Panc1 (cell line): ENCODE results near the gene TEX261. TPM values are rescaled to one million over a fixed set of nuclear protein-coding genes. Genes with fewer than 3 reads are reported as not detected.

Source experiments
- ATAC-seq: fragments of 200-7000 bp; cut with Tn5 transposase; 2 replicates; pipeline ENCODE4 v1.9.1; 2020; ENCODE audit warnings: mild to moderate bottlenecking, moderate library complexity
- Bru-seq: library from RNA; stranded (reverse); fragments of 400-500 nt; gene quantifications from one replicate; lab custom pipeline; 2021; lab: Mats Ljungman, UMichigan
- BruChase-seq, 2 experiments: library from RNA; stranded (reverse); fragments of 400-500 nt; gene quantifications; one replicate each; lab custom pipeline; 2021; lab: Mats Ljungman, UMichigan
- BruUV-seq: library from RNA; stranded (reverse); fragments of 400-500 nt; replicated peaks from 2 replicates; lab custom pipeline; 2021; lab: Mats Ljungman, UMichigan
- CTCF ChIA-PET: fragments of 300-600 bp; sonication (Branson Sonifier 250); formaldehyde crosslinking; loops from one replicate; lab custom pipeline; 2022; ENCODE audit warnings: antibody characterized with exemption; lab: Charles Lee
- POLR2A ChIA-PET: fragments of 300-600 bp; sonication (Branson Sonifier 250); formaldehyde crosslinking; loops from one replicate; lab custom pipeline; 2022; ENCODE audit warnings: antibody characterized with exemption; lab: Charles Lee
- DNase-seq: peaks from one replicate; pipeline ENCODE4 v3.0.0-alpha.2; 2010; ENCODE audit warnings: low read depth, low spot score
- H3K27ac ChIP-seq: 2 replicates; pipeline ENCODE4 v1.5.1; 2011; ENCODE audit warnings: mild to moderate bottlenecking, low read length, inconsistent platforms
- H3K27me3 ChIP-seq: fragments of 200-500 bp; sonication (Bioruptor generic); 2 replicates; pipeline ENCODE4 v1.6.0; 2014; ENCODE audit warnings: low read length, inconsistent platforms; ENCODE audit not compliant: control insufficient read depth, insufficient read depth
- H3K36me3 ChIP-seq: fragments of 200-500 bp; sonication (Bioruptor generic); 2 replicates; pipeline ENCODE4 v1.5.1; 2014; ENCODE audit warnings: inconsistent platforms, mild to moderate bottlenecking, low read length, moderate library complexity; ENCODE audit not compliant: control insufficient read depth, insufficient read depth
- H3K4me1 ChIP-seq: 2 replicates; pipeline ENCODE4 v1.5.1; 2011; ENCODE audit warnings: inconsistent platforms, mild to moderate bottlenecking, low read length, moderate library complexity; ENCODE audit not compliant: control insufficient read depth, insufficient read depth
- H3K4me3 ChIP-seq, 2 experiments: 2 replicates each; pipeline ENCODE4 v1.5.1; 2011 to 2012; ENCODE audit warnings: low read depth in 2 of 2, low read length in 2 of 2, mild to moderate bottlenecking in 2 of 2, inconsistent platforms in 1 of 2, moderate library complexity in 1 of 2
- H3K9me3 ChIP-seq: fragments of 200-500 bp; sonication (Bioruptor generic); 2 replicates; pipeline ENCODE4 v1.5.1; 2014; ENCODE audit warnings: low read depth, mild to moderate bottlenecking, inconsistent platforms, low read length, moderate library complexity; ENCODE audit not compliant: control insufficient read depth, insufficient read depth
- POLR2AphosphoS5 ChIP-seq: IDR thresholded peaks from 2 replicates; pipeline ENCODE4 v1.6.1; 2012; ENCODE audit warnings: mild to moderate bottlenecking, low read depth, low read length, moderate library complexity
- SIN3A ChIP-seq: IDR thresholded peaks from 2 replicates; pipeline ENCODE4 v1.6.1; 2012; ENCODE audit warnings: low read depth, mild to moderate bottlenecking, low read length, moderate library complexity, borderline replicate concordance; ENCODE audit not compliant: insufficient read depth
- TCF7L2 ChIP-seq: IDR thresholded peaks from 2 replicates; pipeline ENCODE4 v1.6.1; 2011; ENCODE audit warnings: mild to moderate bottlenecking, low read depth, low read length, inconsistent platforms
- in situ Hi-C: cut with HindIII; loops from 2 replicates; pipeline ENCODE4 v1.10.0; 2016; ENCODE audit warnings: low sequenced_read_pairs, low pct_unique_long_range_greater_than_20kb
- intact Hi-C: fragments of 100-400 bp; cut with micrococcal nuclease; formaldehyde crosslinking; loops from one replicate; pipeline ENCODE4 v1.10.0; 2022; ENCODE audit not compliant: unreplicated experiment
- long read RNA-seq: library from polyadenylated mRNA; unstranded; transcript quantifications from one replicate; pipeline ENCODE4 v2.0.0, GENCODE V29; 2021; ENCODE audit not compliant: unreplicated experiment
- polyA plus RNA-seq: library from polyadenylated mRNA; unstranded; fragments of >200 nt; gene quantifications from one replicate; pipeline ENCODE4 v1.2.1, GENCODE V29; 2012; ENCODE audit warnings: missing spikeins; ENCODE audit not compliant: insufficient read length
- total RNA-seq: library from RNA; stranded (reverse); gene quantifications from one replicate; pipeline ENCODE4 v1.2.1, GENCODE V29; 2021; ENCODE audit not compliant: unreplicated experiment
- TF ChIP-seq, protein P1 (sequence below): fragments of 450-650 bp; IDR thresholded peaks from 2 replicates; pipeline ENCODE4 v1.5.1; 2017; ENCODE audit warnings: mild to moderate bottlenecking
- TF ChIP-seq, protein P2 (sequence below), 2 experiments: IDR thresholded peaks; 2 replicates each; pipeline ENCODE4 v1.6.1; 2011 to 2012; ENCODE audit warnings: low read depth in 2 of 2, control low read depth in 1 of 2, low read length in 1 of 2, mild to moderate bottlenecking in 1 of 2, moderate library complexity in 1 of 2; ENCODE audit not compliant: insufficient read depth in 1 of 2

The TEX261 gene
- total RNA-seq (64.9 TPM), Bru-seq, nascent RNA (percentile 73 among the genes with signal in this experiment), BruChase-seq, experiment 1, labeled RNA remaining after a 2-hour chase (percentile 95 among the genes with signal in this experiment), BruChase-seq, experiment 2, labeled RNA remaining after a 6-hour chase (percentile 98 among the genes with signal in this experiment)
- polyA plus RNA-seq: 49.4 TPM
- long read RNA-seq, transcript TEX261-201 (6 exons, 3,441 nt): major isoform, 32 of 86 reads
- long read RNA-seq, transcript TEX261-202 (5 exons, 758 nt): minor isoform, 14 of 86 reads
- long read RNA-seq, partial matches to known transcripts: 5 of 86 reads
- long read RNA-seq, other reads (novel, unspliced or antisense): 34 of 86 reads

DNA sequence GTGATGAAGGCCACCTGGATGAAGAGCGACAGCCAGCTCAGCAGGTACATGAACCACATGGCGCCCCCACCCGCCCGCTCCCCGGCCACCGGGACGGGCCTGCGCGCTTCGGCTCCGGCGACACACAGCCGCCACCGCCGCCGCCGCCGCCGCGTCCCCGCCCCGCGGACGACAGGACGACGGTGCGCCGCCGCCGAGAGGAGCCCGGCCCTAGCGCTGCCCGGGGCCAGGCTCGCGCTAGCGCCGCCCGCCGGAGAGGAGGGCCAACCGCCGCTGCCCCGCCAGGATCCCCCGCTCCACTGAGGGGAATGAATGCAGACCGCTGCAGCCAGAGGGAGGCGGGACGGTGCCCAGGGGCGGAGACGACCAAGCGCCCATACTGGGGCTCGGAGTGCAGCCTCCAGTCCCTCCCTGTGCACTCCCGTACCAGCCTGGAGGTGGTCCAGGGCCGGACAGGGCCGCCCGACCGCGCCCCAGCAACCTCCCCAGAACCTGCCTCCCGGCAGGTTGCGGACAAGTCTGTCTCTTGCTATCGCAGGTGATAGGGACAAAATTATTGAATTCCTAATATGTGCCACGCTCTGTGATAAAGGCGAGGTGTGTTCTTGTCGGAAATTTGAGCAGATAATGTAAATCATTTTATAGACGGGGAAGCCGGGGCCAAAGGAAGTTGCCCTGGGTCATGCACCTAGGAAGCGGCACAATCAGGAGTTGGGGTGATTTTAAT lies at the start of gene TEX261:
Gene TEX261, minus strand, starts transcription at position 175 of the 727 bp plus-strand sequence. Its CDS starts 116 bp downstream, at position 59.
- no TSS peak for BruUV-seq

DNA sequence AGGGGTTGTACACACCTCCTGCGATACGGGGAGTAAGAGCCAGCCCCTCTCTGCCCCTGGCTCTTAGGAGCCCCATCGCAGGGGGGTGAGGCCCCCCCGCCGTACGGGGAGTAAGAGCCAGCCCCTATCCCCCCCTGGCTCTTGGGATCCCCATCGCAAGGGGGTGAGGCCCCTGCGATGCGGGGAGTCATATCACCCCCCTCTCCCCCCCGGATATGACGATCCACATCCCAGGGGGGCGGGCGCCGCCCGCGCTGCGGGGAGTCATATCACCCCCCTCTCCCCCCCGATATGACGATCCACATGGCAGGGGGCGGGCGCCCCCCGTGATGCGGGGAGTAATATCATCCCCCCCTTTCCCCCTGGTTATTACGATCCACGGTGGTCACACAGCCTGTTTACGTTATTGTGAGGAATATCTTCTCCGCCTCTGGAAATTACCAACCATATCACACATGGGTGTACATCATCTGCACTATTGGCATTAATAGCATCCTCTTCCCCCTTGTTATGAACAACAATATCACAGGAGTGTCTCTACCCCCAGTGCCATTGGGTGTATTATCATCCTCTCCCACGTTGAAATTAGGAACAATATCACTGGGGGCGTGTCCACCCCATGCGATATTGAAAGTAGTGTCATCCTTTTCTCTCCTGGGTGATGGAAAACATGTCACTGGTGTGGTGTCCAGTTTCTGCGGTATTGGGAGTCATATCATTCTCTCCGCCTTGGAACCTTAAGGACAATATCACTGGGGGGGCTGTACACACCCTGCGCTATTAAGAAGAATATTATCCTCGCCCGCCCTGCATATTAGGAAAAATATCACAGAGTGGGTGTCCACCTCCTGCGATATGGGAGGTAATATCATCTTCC lies 49.1 kb upstream of the TEX261 start:
- Histone ChIP-seq H3K9me3 (no peaks in the 10 kb centered on the region), H3K4me3 (no peak overlapping the region; a peak in 1 of 4 replicates), H3K4me1 (no peaks in the 10 kb centered on the region), H3K27me3 (peaks cover 6% of the 10 kb centered on the region), H3K27ac (no peak overlapping the region), H3K36me3 (no peaks in the 10 kb centered on the region)
- CTCF ChIA-PET: no interaction called here
- no peak for ATAC-seq
- intact Hi-C loops (no loop called here), in situ Hi-C loops (no loop called here)
- POLR2A ChIA-PET: no interaction called here
- no peak for DNase-seq
- no TSS peak for BruUV-seq
- TF ChIP-seq, protein P1, sequence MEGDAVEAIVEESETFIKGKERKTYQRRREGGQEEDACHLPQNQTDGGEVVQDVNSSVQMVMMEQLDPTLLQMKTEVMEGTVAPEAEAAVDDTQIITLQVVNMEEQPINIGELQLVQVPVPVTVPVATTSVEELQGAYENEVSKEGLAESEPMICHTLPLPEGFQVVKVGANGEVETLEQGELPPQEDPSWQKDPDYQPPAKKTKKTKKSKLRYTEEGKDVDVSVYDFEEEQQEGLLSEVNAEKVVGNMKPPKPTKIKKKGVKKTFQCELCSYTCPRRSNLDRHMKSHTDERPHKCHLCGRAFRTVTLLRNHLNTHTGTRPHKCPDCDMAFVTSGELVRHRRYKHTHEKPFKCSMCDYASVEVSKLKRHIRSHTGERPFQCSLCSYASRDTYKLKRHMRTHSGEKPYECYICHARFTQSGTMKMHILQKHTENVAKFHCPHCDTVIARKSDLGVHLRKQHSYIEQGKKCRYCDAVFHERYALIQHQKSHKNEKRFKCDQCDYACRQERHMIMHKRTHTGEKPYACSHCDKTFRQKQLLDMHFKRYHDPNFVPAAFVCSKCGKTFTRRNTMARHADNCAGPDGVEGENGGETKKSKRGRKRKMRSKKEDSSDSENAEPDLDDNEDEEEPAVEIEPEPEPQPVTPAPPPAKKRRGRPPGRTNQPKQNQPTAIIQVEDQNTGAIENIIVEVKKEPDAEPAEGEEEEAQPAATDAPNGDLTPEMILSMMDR: no peak
- TF ChIP-seq, protein P2, sequence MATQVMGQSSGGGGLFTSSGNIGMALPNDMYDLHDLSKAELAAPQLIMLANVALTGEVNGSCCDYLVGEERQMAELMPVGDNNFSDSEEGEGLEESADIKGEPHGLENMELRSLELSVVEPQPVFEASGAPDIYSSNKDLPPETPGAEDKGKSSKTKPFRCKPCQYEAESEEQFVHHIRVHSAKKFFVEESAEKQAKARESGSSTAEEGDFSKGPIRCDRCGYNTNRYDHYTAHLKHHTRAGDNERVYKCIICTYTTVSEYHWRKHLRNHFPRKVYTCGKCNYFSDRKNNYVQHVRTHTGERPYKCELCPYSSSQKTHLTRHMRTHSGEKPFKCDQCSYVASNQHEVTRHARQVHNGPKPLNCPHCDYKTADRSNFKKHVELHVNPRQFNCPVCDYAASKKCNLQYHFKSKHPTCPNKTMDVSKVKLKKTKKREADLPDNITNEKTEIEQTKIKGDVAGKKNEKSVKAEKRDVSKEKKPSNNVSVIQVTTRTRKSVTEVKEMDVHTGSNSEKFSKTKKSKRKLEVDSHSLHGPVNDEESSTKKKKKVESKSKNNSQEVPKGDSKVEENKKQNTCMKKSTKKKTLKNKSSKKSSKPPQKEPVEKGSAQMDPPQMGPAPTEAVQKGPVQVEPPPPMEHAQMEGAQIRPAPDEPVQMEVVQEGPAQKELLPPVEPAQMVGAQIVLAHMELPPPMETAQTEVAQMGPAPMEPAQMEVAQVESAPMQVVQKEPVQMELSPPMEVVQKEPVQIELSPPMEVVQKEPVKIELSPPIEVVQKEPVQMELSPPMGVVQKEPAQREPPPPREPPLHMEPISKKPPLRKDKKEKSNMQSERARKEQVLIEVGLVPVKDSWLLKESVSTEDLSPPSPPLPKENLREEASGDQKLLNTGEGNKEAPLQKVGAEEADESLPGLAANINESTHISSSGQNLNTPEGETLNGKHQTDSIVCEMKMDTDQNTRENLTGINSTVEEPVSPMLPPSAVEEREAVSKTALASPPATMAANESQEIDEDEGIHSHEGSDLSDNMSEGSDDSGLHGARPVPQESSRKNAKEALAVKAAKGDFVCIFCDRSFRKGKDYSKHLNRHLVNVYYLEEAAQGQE (IDR thresholded peaks at IDR 0.05; ENCODE audit: insufficient read depth in 1 of 2, low read depth in 2 of 2, low read length in 1 of 2): no peak
- TF ChIP-seq SIN3A (no peak), POLR2AphosphoS5 (no peak), TCF7L2 (no peak)

More for the DNA sequence above, at the start of gene TEX261:
- ChIA-PET CTCF (no interaction called here), POLR2A (no interaction called here)
- Histone ChIP-seq H3K4me1 (peaks cover 7% of the 10 kb centered on the region), H3K36me3 (peaks cover 2% of the 10 kb centered on the region; the same call in 1 of the 2 replicates), H3K27me3 (no peaks in the 10 kb centered on the region), H3K9me3 (no peaks in the 10 kb centered on the region), H3K4me3 (peak within 1 kb of the TSS; percentile 88 to 91), H3K27ac (peak within 1 kb of the TSS; percentile 81)
- ATAC-seq (peak; percentile 99), DNase-seq (no peak)
- TF ChIP-seq TCF7L2 (no peak), SIN3A (no peak)
- TF ChIP-seq, protein P1: peak; percentile 98
- TF ChIP-seq, protein P2 (IDR thresholded peaks at IDR 0.05; ENCODE audit: insufficient read depth in 1 of 2, low read depth in 2 of 2, low read length in 1 of 2): 0 out of 4 replicates have a peak, but pooled peaks of 1 of the 2 experiments have one; percentile 36
- in situ Hi-C loops (no loop called here), intact Hi-C loops (no loop called here)
